ENCODE data around the gene LRRC31. TPM values are rescaled to one million over a fixed set of nuclear protein-coding genes. Genes with fewer than 3 reads are reported as not detected.

LRRC31 gene
- total and polyA plus RNA-seq, 4 donors = 0.08 to 1.0 (median 0.29) TPM

DNA sequence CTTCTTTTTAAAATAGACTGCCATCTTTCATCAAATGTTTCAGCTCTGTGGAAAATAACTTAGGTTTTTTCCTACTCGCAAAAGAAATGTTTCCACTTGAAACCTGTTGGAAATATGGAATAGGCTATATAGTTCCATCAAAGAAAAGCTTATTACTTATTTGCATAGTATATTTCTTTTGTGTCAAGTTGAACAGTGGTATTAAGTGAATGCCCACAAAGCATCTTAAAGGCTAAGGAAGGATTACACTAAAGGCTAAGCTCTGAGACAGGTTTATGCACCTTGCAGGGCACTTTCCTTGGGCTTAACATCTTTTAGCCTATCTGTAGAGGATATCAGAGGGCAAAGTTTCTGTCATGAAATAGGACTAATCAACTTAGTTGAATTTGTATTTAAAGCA lies 41.5 kb upstream of the LRRC31 start, which contains the start of gene SAMD7:
Gene SAMD7, plus strand, starts transcription at position 301 of the 400 bp plus-strand sequence. CDS start 7,927 bp downstream, outside the sequence.
- no peak for DNase-seq
- Histone ChIP-seq H3K4me3 (no peak within 1 kb of the TSS), H3K27ac (ENCODE audit: low read depth in 1 of 2, low read length in 1 of 2) (no peak within 1 kb of the TSS), H3K4me1 (ENCODE audit: control insufficient read depth in 5 of 5, insufficient read depth in 5 of 5, low read length in 5 of 5) (peaks cover 0 to 4% (median 0%) of the 10 kb centered on the region in 5 donors), H3K36me3 (ENCODE audit: control insufficient read depth in 4 of 4, insufficient read depth in 4 of 4, low read length in 4 of 4) (no peaks in the 10 kb centered on the region), H3K9me3 (ENCODE audit: control insufficient read depth in 4 of 4, insufficient read depth in 3 of 4, low read length in 3 of 4) (no peaks in the 10 kb centered on the region), H3K27me3 (ENCODE audit: control insufficient read depth in 3 of 3, insufficient read depth in 3 of 3, low read length in 2 of 3) (no peaks in the 10 kb centered on the region), H3K9ac (ENCODE audit: insufficient read depth in 1 of 2, low read length in 2 of 2) (no peak within 1 kb of the TSS)
- WGBS, 2 donors = 93 to 96% methylated on average over 1 of the region's 1 CpG
- TF ChIP-seq, protein P1, sequence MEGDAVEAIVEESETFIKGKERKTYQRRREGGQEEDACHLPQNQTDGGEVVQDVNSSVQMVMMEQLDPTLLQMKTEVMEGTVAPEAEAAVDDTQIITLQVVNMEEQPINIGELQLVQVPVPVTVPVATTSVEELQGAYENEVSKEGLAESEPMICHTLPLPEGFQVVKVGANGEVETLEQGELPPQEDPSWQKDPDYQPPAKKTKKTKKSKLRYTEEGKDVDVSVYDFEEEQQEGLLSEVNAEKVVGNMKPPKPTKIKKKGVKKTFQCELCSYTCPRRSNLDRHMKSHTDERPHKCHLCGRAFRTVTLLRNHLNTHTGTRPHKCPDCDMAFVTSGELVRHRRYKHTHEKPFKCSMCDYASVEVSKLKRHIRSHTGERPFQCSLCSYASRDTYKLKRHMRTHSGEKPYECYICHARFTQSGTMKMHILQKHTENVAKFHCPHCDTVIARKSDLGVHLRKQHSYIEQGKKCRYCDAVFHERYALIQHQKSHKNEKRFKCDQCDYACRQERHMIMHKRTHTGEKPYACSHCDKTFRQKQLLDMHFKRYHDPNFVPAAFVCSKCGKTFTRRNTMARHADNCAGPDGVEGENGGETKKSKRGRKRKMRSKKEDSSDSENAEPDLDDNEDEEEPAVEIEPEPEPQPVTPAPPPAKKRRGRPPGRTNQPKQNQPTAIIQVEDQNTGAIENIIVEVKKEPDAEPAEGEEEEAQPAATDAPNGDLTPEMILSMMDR (IDR thresholded peaks at IDR 0.05; ENCODE audit: control extremely low read depth, extremely low read depth) = no peak
- no peak for ATAC-seq (ENCODE audit: insufficient read depth, low FRiP score)

DNA sequence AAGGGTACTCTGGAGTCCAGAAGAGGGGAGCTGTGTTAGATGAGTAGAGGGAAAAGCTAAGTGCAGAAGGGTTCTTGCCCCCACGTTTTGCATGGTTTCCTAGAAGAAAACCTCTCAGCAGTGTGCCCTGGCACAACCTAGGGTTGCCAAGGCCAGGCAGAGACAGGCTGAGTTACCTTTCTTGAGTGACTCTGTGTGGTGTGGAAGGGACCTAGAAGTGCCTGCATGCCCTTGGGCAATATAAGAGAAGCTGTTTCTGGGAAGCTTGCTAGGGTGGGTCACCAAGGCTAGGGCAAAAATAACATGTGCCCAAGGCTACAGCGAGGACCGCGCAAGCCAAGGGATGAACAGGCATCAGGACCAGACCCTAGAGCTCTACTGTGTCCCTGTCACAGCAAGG lies 38.2 kb upstream of the LRRC31 start:
- Histone ChIP-seq H3K27me3 (ENCODE audit: control insufficient read depth in 3 of 3, insufficient read depth in 3 of 3, low read length in 2 of 3) (no peaks in the 10 kb centered on the region), H3K4me1 (ENCODE audit: control insufficient read depth in 5 of 5, insufficient read depth in 5 of 5, low read length in 5 of 5) (peaks cover 0 to 9% (median 0%) of the 10 kb centered on the region in 5 donors), H3K9ac (ENCODE audit: insufficient read depth in 1 of 2, low read length in 2 of 2) (no peak overlapping the region), H3K36me3 (ENCODE audit: control insufficient read depth in 4 of 4, insufficient read depth in 4 of 4, low read length in 4 of 4) (no peaks in the 10 kb centered on the region), H3K4me3 (no peak overlapping the region), H3K27ac (ENCODE audit: low read depth in 1 of 2, low read length in 1 of 2) (no peak overlapping the region), H3K9me3 (ENCODE audit: control insufficient read depth in 4 of 4, insufficient read depth in 3 of 4, low read length in 3 of 4) (peaks cover 0 to 4% (median 0%) of the 10 kb centered on the region in 4 donors)
- DNase-seq = no peak
- TF ChIP-seq, protein P1 (IDR thresholded peaks at IDR 0.05; ENCODE audit: control extremely low read depth, extremely low read depth) = no peak
- 91 to 98% methylated on average over 4 of the region's 4 CpGs for WGBS, 2 donors
- no peak for ATAC-seq (ENCODE audit: insufficient read depth, low FRiP score)

DNA sequence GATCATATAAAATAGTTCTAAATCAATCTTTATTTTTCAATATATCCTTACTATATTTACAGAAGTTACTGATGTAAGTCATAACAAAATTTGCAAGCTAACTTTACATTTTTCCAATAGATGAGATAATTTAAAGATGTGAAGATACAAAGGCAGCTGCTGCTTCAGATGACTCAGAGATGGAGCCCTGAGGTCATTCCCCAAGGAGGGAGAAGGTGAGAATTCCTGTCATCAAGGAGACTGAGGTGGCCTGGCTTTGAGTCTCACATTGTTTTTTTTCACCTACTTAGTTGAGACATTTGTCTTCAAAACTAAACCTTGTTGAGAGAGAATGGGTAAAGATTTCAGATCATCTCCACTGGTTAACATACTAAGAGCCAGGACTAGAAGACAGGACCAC lies 37.7 kb upstream of the LRRC31 start:
- TF ChIP-seq, protein P1 (IDR thresholded peaks at IDR 0.05; ENCODE audit: control extremely low read depth, extremely low read depth) = no peak
- Histone ChIP-seq H3K27me3 (ENCODE audit: control insufficient read depth in 3 of 3, insufficient read depth in 3 of 3, low read length in 2 of 3) (no peaks in the 10 kb centered on the region), H3K4me1 (ENCODE audit: control insufficient read depth in 5 of 5, insufficient read depth in 5 of 5, low read length in 5 of 5) (peaks cover 0 to 9% (median 0%) of the 10 kb centered on the region in 5 donors), H3K4me3 (no peak overlapping the region), H3K9me3 (ENCODE audit: control insufficient read depth in 4 of 4, insufficient read depth in 3 of 4, low read length in 3 of 4) (peaks cover 0 to 7% (median 1%) of the 10 kb centered on the region in 4 donors), H3K27ac (ENCODE audit: low read depth in 1 of 2, low read length in 1 of 2) (no peak overlapping the region), H3K9ac (ENCODE audit: insufficient read depth in 1 of 2, low read length in 2 of 2) (no peak overlapping the region), H3K36me3 (ENCODE audit: control insufficient read depth in 4 of 4, insufficient read depth in 4 of 4, low read length in 4 of 4) (no peaks in the 10 kb centered on the region)
- no peak for ATAC-seq (ENCODE audit: insufficient read depth, low FRiP score)
- DNase-seq = no peak

DNA sequence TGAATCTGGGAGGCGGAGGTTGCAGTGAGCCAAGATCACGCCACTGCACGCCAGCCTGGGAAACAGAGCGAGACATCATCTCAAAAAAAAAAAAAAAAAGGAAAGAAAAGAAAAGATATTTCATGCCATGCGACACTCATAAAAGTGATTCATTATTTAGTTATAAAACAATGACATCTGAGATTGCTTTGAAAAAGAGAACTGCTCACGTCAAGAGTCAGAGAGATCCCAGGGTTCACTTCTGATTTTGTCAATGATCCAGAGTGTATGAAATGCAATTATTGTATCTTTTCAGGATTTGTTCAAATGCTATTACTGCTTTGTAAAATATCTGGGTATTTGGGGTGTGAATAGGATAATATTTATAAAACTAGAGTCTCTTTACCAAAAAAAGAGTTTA lies 35.7 kb upstream of the LRRC31 start:
- Histone ChIP-seq H3K9ac (ENCODE audit: insufficient read depth in 1 of 2, low read length in 2 of 2) (no peak overlapping the region), H3K4me1 (ENCODE audit: control insufficient read depth in 5 of 5, insufficient read depth in 5 of 5, low read length in 5 of 5) (peaks cover 0 to 9% (median 0%) of the 10 kb centered on the region in 5 donors), H3K4me3 (no peak overlapping the region), H3K27ac (ENCODE audit: low read depth in 1 of 2, low read length in 1 of 2) (no peak overlapping the region), H3K9me3 (ENCODE audit: control insufficient read depth in 4 of 4, insufficient read depth in 3 of 4, low read length in 3 of 4) (peaks cover 0 to 7% (median 4%) of the 10 kb centered on the region in 4 donors), H3K27me3 (ENCODE audit: control insufficient read depth in 3 of 3, insufficient read depth in 3 of 3, low read length in 2 of 3) (no peaks in the 10 kb centered on the region), H3K36me3 (ENCODE audit: control insufficient read depth in 4 of 4, insufficient read depth in 4 of 4, low read length in 4 of 4) (no peaks in the 10 kb centered on the region)
- DNase-seq (no peak), ATAC-seq (ENCODE audit: insufficient read depth, low FRiP score) (no peak)
- WGBS, 2 donors = 72 to 76% methylated on average over 6 of the region's 6 CpGs
- TF ChIP-seq, protein P1 (IDR thresholded peaks at IDR 0.05; ENCODE audit: control extremely low read depth, extremely low read depth) = no peak
